Activated CD4-positive, alpha-beta T cell treated with anti-CD3 and anti-CD28 coated beads, Interleukin-2, amount 50 U/mL, for 48 hours (primary cell): ENCODE results near the gene MASP2.

Experiments used
- DNase-seq, 2 experiments: peaks; one replicate each; pipeline ENCODE4 v3.0.0-alpha.2; 2020

Gene MASP2

DNA sequence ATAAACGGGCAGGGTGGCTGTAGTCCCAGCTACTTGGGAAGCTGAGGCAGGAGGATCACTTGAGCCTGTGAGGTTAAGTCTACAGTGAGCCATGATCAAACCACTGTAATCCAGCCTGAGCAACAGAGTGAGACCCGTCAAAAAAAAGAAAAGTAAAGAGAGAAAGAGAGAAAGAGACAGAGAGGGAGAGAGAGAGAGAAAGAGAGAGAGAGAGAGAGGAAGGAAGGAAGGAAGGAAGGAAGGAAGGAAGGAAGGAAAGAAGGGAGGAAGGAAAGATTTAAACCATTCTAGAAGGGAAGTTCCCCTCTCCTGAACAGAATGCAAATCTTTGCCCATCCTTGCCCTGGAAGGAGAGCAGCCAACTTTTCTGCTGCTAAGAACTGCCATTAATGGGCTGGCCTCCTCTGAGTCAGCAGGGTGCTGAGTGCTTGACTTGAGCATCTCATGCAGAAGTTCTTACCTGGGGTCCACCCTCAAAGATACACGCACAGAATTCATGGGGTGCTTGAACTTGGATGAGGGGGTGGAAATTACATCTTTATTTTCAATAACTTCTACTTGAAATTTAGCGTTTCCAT lies 59.1 kb downstream of the MASP2 start:
- no peak for DNase-seq

DNA sequence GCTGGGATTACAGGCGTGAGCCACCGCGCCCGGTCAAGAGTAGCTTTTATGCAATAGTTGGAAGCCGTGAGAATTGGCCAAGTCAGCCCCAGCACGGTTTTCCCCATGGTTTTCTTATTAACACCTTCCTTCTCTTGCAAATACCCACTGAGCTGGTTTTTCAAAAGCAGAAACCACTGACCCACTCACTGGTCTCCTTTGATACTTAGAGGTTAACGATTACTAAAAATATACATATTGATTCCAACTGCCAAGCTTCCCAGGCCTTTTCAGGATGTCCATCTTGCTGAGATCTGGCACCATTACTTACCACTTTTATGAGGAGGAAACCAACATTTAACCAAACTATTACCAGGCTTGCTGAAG lies 60.5 kb downstream of the MASP2 start:
- DNase-seq, result no peak

DNA sequence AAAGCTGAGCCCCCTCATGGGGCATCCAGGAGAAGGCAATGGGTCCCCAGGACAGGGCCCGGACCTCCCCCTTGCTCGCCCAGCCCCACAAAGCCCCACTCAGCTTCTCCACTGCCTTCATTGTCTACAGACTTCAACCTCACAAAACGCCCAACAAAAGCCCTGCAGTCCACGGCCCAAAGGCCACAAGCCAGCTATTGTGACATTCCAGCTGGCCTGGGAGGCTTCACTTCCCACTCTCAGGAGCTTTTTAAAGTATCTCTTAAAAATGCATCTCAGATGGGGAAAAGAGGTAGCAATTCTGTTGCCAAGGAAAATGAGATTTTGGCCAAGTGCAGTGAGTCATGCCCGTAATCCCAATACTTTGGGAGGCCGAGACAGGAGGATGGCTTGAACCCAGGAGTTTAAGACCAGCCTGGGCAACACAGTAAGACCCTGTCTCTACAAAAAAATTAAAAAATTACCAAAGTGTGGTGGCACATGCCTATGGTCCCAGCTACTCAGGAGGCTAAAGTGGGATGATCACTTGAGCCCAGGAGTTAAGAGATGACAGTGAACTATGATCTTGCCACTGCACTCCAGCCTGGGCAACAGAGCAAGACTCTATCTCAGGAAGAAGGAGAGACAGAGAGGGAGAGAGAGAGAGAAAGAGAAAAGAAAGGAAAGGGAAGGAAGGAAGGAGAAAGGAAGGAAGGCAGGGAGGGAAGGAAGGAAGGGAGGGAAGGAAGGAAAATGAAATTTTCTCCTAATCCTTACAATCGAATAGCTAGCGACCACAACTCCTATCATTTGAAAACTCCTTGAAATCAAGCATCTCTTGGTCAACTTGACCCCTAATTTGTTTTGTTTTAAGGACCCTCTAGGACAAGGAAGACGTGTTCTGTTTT lies 66.0 kb downstream of the MASP2 start:
- no peak for DNase-seq

DNA sequence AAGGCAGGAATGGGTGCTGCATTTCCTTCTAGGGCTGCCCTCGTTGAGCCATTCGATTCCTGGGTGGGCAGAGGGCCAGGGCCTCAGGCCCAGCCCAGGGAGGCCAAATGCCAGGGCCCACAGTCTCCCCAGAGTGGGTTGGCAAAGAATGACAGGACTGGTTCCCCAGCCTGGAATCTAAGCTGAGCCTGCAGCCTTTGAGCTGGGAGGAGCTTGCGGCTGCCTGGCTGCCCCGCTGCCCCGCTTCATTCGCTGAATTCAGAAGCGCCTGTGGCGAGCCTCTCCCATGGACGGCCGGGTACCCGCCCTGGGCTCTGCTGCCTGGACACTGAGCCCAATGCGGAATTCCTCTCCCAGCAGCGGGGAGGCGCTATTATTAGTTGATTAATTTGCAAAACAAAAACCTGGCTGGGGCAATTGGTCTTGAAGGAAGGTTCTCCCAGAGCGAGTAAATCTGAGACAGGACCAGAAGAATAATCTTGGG lies 66.9 kb downstream of the MASP2 start:
- DNase-seq, result no peak

DNA sequence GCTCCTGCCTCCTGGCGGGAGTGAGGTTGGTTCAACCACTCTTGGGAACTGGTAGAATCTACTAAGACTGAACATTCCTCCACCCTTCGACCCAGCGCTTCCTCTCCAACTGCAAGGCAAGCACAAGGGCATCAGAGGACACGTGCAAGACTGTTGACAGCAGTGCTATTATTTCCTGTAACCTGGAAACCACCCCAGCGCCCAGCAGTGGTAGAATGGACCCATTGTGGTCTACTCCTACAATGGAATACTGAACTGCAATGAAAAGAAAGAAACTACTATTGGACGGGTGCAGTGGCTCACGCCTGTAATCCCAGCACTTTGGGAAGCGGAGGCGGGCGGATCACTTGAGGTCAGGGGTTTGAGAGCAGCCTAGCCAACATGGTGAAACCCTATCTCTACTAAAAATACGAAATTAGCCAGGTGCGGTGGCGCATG lies 67.5 kb downstream of the MASP2 start:
- no peak for DNase-seq

DNA sequence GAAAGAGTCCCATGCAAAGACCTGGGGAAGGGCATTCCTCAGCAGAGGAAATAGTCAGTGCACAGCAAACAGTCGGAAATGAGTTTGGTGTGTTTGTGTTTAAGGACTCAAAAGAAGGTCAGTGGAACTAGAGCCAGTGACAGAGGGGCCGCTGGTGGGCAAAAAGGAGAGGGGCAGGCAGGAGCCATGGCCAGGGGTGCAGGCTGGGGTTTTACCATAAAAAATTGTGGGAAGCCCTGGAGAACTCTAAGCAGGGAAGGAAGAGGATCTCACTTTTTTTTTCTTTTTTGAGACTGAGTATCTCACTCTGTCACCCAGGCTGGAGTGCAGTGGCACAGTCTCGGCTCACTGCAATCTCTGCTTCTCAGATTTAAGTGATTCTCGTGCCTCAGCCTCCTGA lies 68.3 kb downstream of the MASP2 start:
- no peak for DNase-seq
